Parathyroid adenoma (tissue), 2 donors: ENCODE data around the gene TUFT1.

Experiments used
- H2AFZ ChIP-seq: fragments of 300-600 bp; sonication (generic); one replicate; pipeline ENCODE4 v1.7.0; 2017; ENCODE audit warnings: antibody characterized with exemption, mild to moderate bottlenecking
- H3K27ac ChIP-seq: fragments of 300-600 bp; sonication (generic); one replicate; pipeline ENCODE4 v1.7.0; 2017
- H3K27me3 ChIP-seq: fragments of 300-600 bp; sonication (generic); one replicate; pipeline ENCODE4 v1.7.0; 2017; ENCODE audit warnings: low read length; ENCODE audit not compliant: control insufficient read depth, insufficient read depth
- H3K36me3 ChIP-seq: fragments of 300-600 bp; sonication (generic); one replicate; pipeline ENCODE4 v1.7.0; 2017; ENCODE audit warnings: low read length; ENCODE audit not compliant: control insufficient read depth, insufficient read depth
- H3K4me1 ChIP-seq: fragments of 300-600 bp; sonication (generic); one replicate; pipeline ENCODE4 v1.7.0; 2017; ENCODE audit warnings: control low read depth
- H3K4me2 ChIP-seq: fragments of 300-600 bp; sonication (generic); one replicate; pipeline ENCODE4 v1.7.0; 2017; ENCODE audit warnings: low read length
- H3K4me3 ChIP-seq: fragments of 300-600 bp; sonication (generic); one replicate; pipeline ENCODE4 v1.7.0; 2017; ENCODE audit warnings: low read depth, low read length
- H3K79me2 ChIP-seq: fragments of 300-600 bp; sonication (generic); one replicate; pipeline ENCODE4 v1.7.0; 2017; ENCODE audit warnings: control low read depth
- H3K9ac ChIP-seq: fragments of 300-600 bp; sonication (generic); one replicate; pipeline ENCODE4 v1.7.0; 2017; ENCODE audit warnings: mild to moderate bottlenecking
- H3K9me3 ChIP-seq: fragments of 300-600 bp; sonication (generic); one replicate; pipeline ENCODE4 v1.7.0; 2017; ENCODE audit warnings: low read length; ENCODE audit not compliant: control insufficient read depth
- TF ChIP-seq, protein P1 (sequence below): fragments of 300-600 bp; sonication (generic); IDR thresholded peaks from one replicate; pipeline ENCODE4 v1.7.0; 2017; ENCODE audit warnings: antibody characterized with exemption, mild to moderate bottlenecking
- donor health status: primary hyperparathyroidism.

Gene TUFT1

DNA sequence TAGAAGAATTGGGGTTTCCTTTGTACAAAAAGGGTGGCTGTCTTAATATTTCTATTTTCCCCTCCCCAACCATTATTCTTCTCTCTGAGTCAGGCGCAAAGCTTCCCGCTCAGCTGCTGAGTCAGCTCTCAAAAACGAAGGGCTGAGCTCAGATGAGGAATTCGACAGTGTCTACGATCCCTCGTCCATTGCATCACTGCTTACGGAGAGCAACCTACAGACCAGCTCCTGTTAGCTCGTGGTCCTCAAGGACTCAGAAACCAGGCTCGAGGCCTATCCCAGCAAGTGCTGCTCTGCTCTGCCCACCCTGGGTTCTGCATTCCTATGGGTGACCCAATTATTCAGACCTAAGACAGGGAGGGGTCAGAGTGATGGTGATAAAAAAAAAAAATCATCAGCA lies 3.0 kb upstream of the TUFT1 start:
- no peaks in the 10 kb centered on the region for H3K36me3 ChIP-seq
- no peaks in the 10 kb centered on the region for H3K79me2 ChIP-seq
- H3K4me2 ChIP-seq = no peak overlapping the region
- H3K4me1 ChIP-seq = peaks cover 9% of the 10 kb centered on the region
- H3K4me3 ChIP-seq = no peak overlapping the region
- H3K27me3 ChIP-seq = no peaks in the 10 kb centered on the region
- H3K9me3 ChIP-seq = no peaks in the 10 kb centered on the region
- no peak overlapping the region for H2AFZ ChIP-seq
- H3K27ac ChIP-seq = peak overlapping the region; percentile 29
- TF ChIP-seq, protein P1, sequence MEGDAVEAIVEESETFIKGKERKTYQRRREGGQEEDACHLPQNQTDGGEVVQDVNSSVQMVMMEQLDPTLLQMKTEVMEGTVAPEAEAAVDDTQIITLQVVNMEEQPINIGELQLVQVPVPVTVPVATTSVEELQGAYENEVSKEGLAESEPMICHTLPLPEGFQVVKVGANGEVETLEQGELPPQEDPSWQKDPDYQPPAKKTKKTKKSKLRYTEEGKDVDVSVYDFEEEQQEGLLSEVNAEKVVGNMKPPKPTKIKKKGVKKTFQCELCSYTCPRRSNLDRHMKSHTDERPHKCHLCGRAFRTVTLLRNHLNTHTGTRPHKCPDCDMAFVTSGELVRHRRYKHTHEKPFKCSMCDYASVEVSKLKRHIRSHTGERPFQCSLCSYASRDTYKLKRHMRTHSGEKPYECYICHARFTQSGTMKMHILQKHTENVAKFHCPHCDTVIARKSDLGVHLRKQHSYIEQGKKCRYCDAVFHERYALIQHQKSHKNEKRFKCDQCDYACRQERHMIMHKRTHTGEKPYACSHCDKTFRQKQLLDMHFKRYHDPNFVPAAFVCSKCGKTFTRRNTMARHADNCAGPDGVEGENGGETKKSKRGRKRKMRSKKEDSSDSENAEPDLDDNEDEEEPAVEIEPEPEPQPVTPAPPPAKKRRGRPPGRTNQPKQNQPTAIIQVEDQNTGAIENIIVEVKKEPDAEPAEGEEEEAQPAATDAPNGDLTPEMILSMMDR = no peak
- no peak overlapping the region for H3K9ac ChIP-seq

DNA sequence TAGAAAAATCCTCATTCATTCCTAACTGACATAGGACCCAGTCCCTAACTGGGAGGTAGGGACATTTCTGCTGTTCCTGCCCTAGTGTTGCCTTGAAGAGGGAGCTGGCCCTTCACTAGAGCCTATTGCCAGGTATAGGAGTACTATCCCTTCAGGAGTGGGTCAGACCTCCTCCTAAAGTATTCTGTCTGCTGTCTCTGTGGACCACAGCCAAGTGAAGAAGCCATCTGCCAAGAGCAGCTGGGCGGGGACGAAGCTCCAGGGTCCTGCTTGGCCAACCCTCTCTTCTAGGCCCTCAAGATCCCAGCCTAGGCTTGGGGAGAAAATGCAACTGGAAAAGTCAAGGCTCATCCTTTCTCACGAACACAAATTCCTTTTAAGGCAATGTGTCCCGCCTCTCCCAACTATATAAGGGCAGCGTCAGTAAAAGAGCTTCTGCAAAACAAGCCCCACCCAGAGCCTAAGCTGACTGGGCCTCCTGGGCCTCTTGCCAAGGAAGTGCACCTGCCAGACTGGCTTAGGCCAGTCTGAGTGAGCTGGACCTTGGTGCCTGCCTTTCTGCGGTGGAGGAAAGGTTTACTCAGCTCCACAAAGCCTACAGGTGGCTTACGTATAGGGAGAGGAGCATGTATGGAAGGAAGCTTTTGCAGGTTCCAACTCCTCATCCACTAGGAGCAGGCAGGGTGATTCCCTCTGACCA lies 638 bp upstream of the TUFT1 start:
- Histone ChIP-seq H3K9ac (no peak overlapping the region), H2AFZ (peak overlapping the region; percentile 50), H3K9me3 (no peaks in the 10 kb centered on the region), H3K27ac (peak overlapping the region; percentile 97), H3K4me3 (peak overlapping the region; percentile 69), H3K4me1 (peaks cover 9% of the 10 kb centered on the region), H3K79me2 (no peaks in the 10 kb centered on the region), H3K4me2 (peak overlapping the region; percentile 96), H3K27me3 (no peaks in the 10 kb centered on the region), H3K36me3 (no peaks in the 10 kb centered on the region)
- TF ChIP-seq, protein P1 = no peak

DNA sequence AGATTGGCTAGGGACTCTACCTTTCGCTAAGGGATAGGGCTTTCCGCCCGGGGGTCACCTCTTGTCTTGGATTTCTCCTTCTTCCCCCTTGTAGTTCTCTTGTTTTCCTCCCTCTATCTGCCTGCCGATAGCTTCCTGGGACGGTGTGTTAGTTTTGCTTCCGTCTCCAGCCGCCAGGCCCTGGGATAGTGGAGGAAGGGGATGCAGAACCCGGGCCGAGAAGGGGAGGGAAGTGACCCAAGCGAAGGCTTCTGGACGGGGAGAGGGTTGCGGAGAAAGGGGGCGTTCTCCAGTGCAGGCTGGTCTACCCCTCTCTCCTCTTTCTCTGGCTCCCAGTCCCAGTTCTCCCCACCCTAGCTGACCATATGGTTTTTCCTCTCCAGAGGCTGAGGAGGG lies 871 bp downstream of the TUFT1 start:
- Histone ChIP-seq H3K4me1 (peaks cover 9% of the 10 kb centered on the region), H3K9me3 (no peaks in the 10 kb centered on the region), H3K27me3 (no peaks in the 10 kb centered on the region), H3K27ac (peak overlapping the region; percentile 97), H3K79me2 (no peaks in the 10 kb centered on the region), H3K4me3 (peak overlapping the region; percentile 69), H3K4me2 (peak overlapping the region; percentile 96), H3K36me3 (no peaks in the 10 kb centered on the region), H3K9ac (peak overlapping the region; percentile 76), H2AFZ (peak overlapping the region; percentile 82)
- TF ChIP-seq, protein P1 = no peak

DNA sequence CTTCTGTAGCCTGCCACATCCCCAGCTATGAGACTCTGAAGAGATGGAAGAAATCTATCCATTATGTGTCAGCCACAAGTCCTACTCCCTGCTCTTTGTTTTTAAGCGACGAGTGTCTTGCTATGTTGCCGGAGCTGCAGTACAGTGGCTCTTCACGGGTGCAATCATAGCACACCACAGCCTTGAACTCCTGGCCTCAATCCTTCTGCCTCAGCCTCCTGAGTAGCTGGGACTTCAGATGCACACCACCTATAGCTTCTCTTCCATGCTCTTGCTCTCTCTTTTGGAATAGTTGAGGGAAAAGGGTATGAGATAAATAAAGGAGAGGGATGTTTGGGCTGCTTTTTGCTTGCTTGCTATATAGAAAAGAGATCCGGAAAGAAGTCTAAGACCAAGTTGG lies 1.6 kb downstream of the TUFT1 start:
- no peaks in the 10 kb centered on the region for H3K79me2 ChIP-seq
- H3K4me3 ChIP-seq = peak overlapping the region; percentile 69
- TF ChIP-seq, protein P1 = no peak
- H3K4me1 ChIP-seq = peaks cover 9% of the 10 kb centered on the region
- H3K9me3 ChIP-seq = no peaks in the 10 kb centered on the region
- H2AFZ ChIP-seq = no peak overlapping the region
- no peaks in the 10 kb centered on the region for H3K27me3 ChIP-seq
- peak overlapping the region; percentile 96 for H3K4me2 ChIP-seq
- no peak overlapping the region for H3K27ac ChIP-seq
- H3K36me3 ChIP-seq = no peaks in the 10 kb centered on the region
- no peak overlapping the region for H3K9ac ChIP-seq

DNA sequence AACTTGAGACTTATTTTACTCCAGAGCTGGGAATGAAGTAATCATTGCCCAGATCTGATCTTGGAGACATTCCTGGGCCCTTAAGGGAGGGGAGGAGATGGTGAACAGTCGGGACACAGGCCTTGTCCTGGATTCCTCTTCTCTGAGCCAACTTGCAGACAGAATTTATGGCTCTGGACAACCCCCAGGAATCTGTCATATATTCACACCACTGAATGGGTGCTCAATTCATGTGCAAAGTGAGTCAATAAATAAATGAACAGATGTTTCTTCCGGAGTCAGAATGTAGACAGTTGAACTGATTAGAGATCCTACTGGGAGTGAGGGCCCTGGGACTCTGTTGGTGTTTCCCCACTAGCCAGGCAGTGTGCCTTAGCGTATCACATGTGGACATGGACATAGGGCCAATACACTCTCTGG lies 2.6 kb downstream of the TUFT1 start:
- H2AFZ ChIP-seq = no peak overlapping the region
- no peak overlapping the region for H3K27ac ChIP-seq
- H3K4me2 ChIP-seq = peak overlapping the region; percentile 16
- H3K36me3 ChIP-seq = no peaks in the 10 kb centered on the region
- TF ChIP-seq, protein P1 = no peak
- no peaks in the 10 kb centered on the region for H3K9me3 ChIP-seq
- peaks cover 14% of the 10 kb centered on the region for H3K4me1 ChIP-seq
- no peaks in the 10 kb centered on the region for H3K27me3 ChIP-seq
- no peaks in the 10 kb centered on the region for H3K79me2 ChIP-seq
- no peak overlapping the region for H3K9ac ChIP-seq
- no peak overlapping the region for H3K4me3 ChIP-seq
